ENCODE results near the gene BMP3.

Gene BMP3

GRCh38 chr4:81061344-81061730 lies 30.8 kb downstream of the BMP3 start:
- no peak overlapping the region for H3K4me3 ChIP-seq (replicated peaks; ENCODE audit: low read depth, low read length)
- DNase-seq (ENCODE audit: extremely low read depth, low read depth) = no peak
- no peak for TF ChIP-seq CTCF (IDR thresholded peaks at IDR 0.05; ENCODE audit: low read depth, low read length, missing control alignments)

- H3K4me3 ChIP-seq (replicated peaks; ENCODE audit: low read depth, low read length) = no peak overlapping the region
- DNase-seq (ENCODE audit: extremely low read depth, low read depth) = no peak
- TF ChIP-seq CTCF (IDR thresholded peaks at IDR 0.05; ENCODE audit: low read depth, low read length, missing control alignments) = no peak
These were observed 31.5 kb downstream of the BMP3 start for GRCh38 chr4:81062001-81062400.

GRCh38 chr4:81065446-81065845 lies 34.9 kb downstream of the BMP3 start:
- no peak for DNase-seq (ENCODE audit: extremely low read depth, low read depth)
- TF ChIP-seq CTCF (IDR thresholded peaks at IDR 0.05; ENCODE audit: low read depth, low read length, missing control alignments) = no peak
- no peak overlapping the region for H3K4me3 ChIP-seq (replicated peaks; ENCODE audit: low read depth, low read length)

GRCh38 chr4:81069706-81070331 lies 39.3 kb downstream of the BMP3 start:
- H3K4me3 ChIP-seq (replicated peaks; ENCODE audit: low read depth, low read length) = no peak overlapping the region
- peak; percentile 92 for TF ChIP-seq CTCF (IDR thresholded peaks at IDR 0.05; ENCODE audit: low read depth, low read length, missing control alignments)
- peak; percentile 80 for DNase-seq (ENCODE audit: extremely low read depth, low read depth)

- no peak for TF ChIP-seq CTCF (IDR thresholded peaks at IDR 0.05; ENCODE audit: low read depth, low read length, missing control alignments)
- no peak for DNase-seq (ENCODE audit: extremely low read depth, low read depth)
- no peak overlapping the region for H3K4me3 ChIP-seq (replicated peaks; ENCODE audit: low read depth, low read length)
These were observed 40.5 kb downstream of the BMP3 start for GRCh38 chr4:81071013-81071412.

GRCh38 chr4:81081156-81081555 lies 50.6 kb downstream of the BMP3 start:
- H3K4me3 ChIP-seq (replicated peaks; ENCODE audit: low read depth, low read length) = no peak overlapping the region
- no peak for TF ChIP-seq CTCF (IDR thresholded peaks at IDR 0.05; ENCODE audit: low read depth, low read length, missing control alignments)
- DNase-seq (ENCODE audit: extremely low read depth, low read depth) = no peak

GRCh38 chr4:81084029-81084428 lies 53.5 kb downstream of the BMP3 start:
- DNase-seq (ENCODE audit: extremely low read depth, low read depth) = peak; percentile 6
- peak; percentile 25 for TF ChIP-seq CTCF (IDR thresholded peaks at IDR 0.05; ENCODE audit: low read depth, low read length, missing control alignments)
- no peak overlapping the region for H3K4me3 ChIP-seq (replicated peaks; ENCODE audit: low read depth, low read length)

Data from HFF-Myc (cell line).